A549 (cell line): ENCODE measurements around the gene ABCB6. TPM values are rescaled to one million over a fixed set of nuclear protein-coding genes. Genes with fewer than 3 reads are reported as not detected.

Experiments used
- BCL3 ChIP-seq: fragments of >200 bp; sonication (Bioruptor Twin); formaldehyde crosslinking; IDR thresholded peaks from 3 replicates; pipeline ENCODE4 v1.6.1; 2016
- CBX8 ChIP-seq: fragments of 200-600 bp; sonication (generic); IDR thresholded peaks from 2 replicates; pipeline ENCODE4 v1.6.1; 2016
- CHD2 ChIP-seq: fragments of 150-350 bp; IDR thresholded peaks from 2 replicates; pipeline ENCODE4 v1.6.1; 2014; ENCODE audit warnings: low read length; ENCODE audit not compliant: partially characterized antibody
- CHD4 ChIP-seq: fragments of 200-600 bp; sonication (generic); IDR thresholded peaks from 2 replicates; pipeline ENCODE4 v1.6.1; 2016; ENCODE audit warnings: antibody characterized with exemption, mild to moderate bottlenecking, borderline replicate concordance
- CTCF ChIP-seq: fragments of >200 bp; sonication (Bioruptor Twin); formaldehyde crosslinking; IDR thresholded peaks from 3 replicates; pipeline ENCODE4 v1.5.1; 2016
- EHF ChIP-seq: fragments of 250-450 bp; sonication (Bioruptor Pico); IDR thresholded peaks from 2 replicates; pipeline ENCODE4 v1.5.0; 2020; ENCODE audit warnings: mild to moderate bottlenecking
- FOXS1 ChIP-seq: fragments of 250-450 bp; sonication (Bioruptor Pico); IDR thresholded peaks from 2 replicates; pipeline ENCODE4 v1.5.0; 2020; ENCODE audit warnings: mild to moderate bottlenecking, moderate library complexity
- GATA3 ChIP-seq: IDR thresholded peaks from 2 replicates; pipeline ENCODE4 v1.6.1; 2012; ENCODE audit warnings: borderline replicate concordance
- HDAC2 ChIP-seq: fragments of 200-600 bp; sonication (generic); IDR thresholded peaks from 2 replicates; pipeline ENCODE4 v1.6.1; 2016
- HOXB5 ChIP-seq: fragments of 250-450 bp; sonication (Bioruptor Pico); IDR thresholded peaks from 2 replicates; pipeline ENCODE4 v1.5.0; 2020; ENCODE audit warnings: mild to moderate bottlenecking, moderate library complexity
- KDM1A ChIP-seq: fragments of 200-600 bp; sonication (generic); IDR thresholded peaks from 2 replicates; pipeline ENCODE4 v1.6.1; 2016; ENCODE audit warnings: low read depth, mild to moderate bottlenecking
- MAX ChIP-seq: IDR thresholded peaks from 2 replicates; pipeline ENCODE4 v1.6.1; 2012
- NFE2L2 ChIP-seq: fragments of 150-350 bp; conservative IDR thresholded peaks from 2 replicates; pipeline ENCODE4 v1.6.1; 2014; ENCODE audit warnings: low read length
- PHF8 ChIP-seq: fragments of 200-600 bp; sonication (generic); IDR thresholded peaks from 2 replicates; pipeline ENCODE4 v1.6.1; 2016; ENCODE audit warnings: low read depth, mild to moderate bottlenecking, antibody characterized with exemption, moderate library complexity, borderline replicate concordance
- RAD21 ChIP-seq, 2 experiments: fragments of >200 bp in 1 of 2; sonication (Bioruptor Twin) in 1 of 2; formaldehyde crosslinking in 1 of 2; IDR thresholded peaks in 1 of 2; conservative IDR thresholded peaks in 1 of 2; 2 replicates in 1 of 2; 3 replicates in 1 of 2; pipeline ENCODE4 v1.6.1; 2012 to 2018; ENCODE audit warnings: inconsistent platforms in 1 of 2
- RCOR1 ChIP-seq: fragments of 150-350 bp; IDR thresholded peaks from 2 replicates; pipeline ENCODE4 v1.6.1; 2014; ENCODE audit warnings: antibody characterized with exemption, low read length, low read depth
- TP53 ChIP-seq: fragments of 250-450 bp; sonication (Bioruptor Pico); IDR thresholded peaks from 2 replicates; pipeline ENCODE4 v1.5.0; 2021; ENCODE audit warnings: mild to moderate bottlenecking, moderate library complexity
- USF2 ChIP-seq: fragments of 450-650 bp; IDR thresholded peaks from 2 replicates; pipeline ENCODE4 v1.6.1; 2014; ENCODE audit warnings: antibody characterized with exemption
- ZFP36 ChIP-seq: fragments of 450-650 bp; IDR thresholded peaks from 2 replicates; pipeline ENCODE4 v1.6.1; 2014; ENCODE audit warnings: borderline replicate concordance; ENCODE audit not compliant: partially characterized antibody
- ZSCAN20 ChIP-seq: fragments of 250-450 bp; sonication (Bioruptor Pico); IDR thresholded peaks from 2 replicates; pipeline ENCODE4 v1.8.0; 2022; ENCODE audit warnings: mild to moderate bottlenecking, moderate library complexity
- polyA plus RNA-seq, 4 experiments: library from polyadenylated mRNA; depleted of rRNA in 3 of 4; stranded (reverse); fragments of >200 nt; fragmentation: RNase III in 1 of 4; extraction: RNeasy Plus Mini Kit Qiagen cat#74134 plus additional on column Dnase treatment in 1 of 4; gene quantifications; 2 replicates in 3 of 4; 3 replicates in 1 of 4; pipeline ENCODE4 v1.2.3, GENCODE V29; 2011 to 2017
- TF ChIP-seq, protein P1 (sequence below): fragments of 250-450 bp; sonication (Bioruptor Pico); IDR thresholded peaks from 2 replicates; pipeline ENCODE4 v1.5.0; 2020; ENCODE audit warnings: low read depth, mild to moderate bottlenecking, moderate library complexity
- TF ChIP-seq, protein P2 (sequence below): fragments of 200-600 bp; sonication (generic); IDR thresholded peaks from 2 replicates; pipeline ENCODE4 v1.6.1; 2016; ENCODE audit warnings: antibody characterized with exemption, mild to moderate bottlenecking, moderate library complexity

ABCB6 gene
- polyA plus RNA-seq, 2 of the 4 experiments (the other 2 are of a cell fraction) = 51.3 to 62.5 TPM

DNA sequence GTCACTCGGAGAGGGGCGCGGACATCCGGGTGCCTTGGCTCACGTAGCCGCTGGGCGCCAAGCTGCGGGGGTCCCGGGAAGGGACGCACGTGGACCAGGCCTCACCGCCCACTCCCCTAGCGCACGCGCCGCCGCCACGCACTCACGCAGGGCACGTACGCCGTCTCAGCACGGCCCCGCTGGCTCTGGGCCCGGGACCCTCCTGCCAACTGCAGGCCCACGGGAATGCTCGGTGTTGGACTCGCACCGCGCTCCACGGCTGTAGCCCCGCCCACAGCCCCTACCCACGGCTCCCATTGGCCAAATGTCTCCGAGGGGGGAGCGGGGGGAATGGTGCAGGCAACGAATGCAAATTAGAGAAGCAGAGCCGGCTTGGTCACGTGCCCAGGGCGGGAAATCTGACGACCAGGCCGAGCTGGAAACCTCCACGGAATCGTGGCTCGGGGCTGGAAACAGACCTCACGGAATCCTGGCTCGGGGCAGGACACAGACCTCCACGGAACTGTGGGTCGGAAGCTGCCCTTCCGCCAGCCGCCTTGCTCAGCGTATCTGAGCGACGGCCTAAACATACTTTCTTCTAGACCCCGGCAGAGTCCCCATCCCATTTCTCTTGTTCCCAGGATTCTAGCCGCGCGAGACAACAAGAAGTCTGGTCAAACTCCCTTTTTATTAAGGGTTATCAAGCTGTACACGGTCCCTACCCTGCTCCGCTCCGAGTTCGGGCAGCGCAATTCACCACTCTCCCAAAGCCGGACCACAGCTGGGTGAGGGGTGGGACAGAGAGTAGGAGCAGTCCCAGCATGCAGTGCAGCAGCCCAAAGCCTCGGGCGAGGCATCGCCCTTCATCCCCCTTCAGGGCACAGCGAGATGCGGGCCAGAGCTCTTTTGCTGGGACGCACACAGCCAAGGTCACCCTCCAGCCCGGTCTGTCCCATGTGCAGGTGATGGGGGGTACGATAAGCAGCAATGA, at the start of gene ABCB6 (continued):
- TF ChIP-seq, protein P1, sequence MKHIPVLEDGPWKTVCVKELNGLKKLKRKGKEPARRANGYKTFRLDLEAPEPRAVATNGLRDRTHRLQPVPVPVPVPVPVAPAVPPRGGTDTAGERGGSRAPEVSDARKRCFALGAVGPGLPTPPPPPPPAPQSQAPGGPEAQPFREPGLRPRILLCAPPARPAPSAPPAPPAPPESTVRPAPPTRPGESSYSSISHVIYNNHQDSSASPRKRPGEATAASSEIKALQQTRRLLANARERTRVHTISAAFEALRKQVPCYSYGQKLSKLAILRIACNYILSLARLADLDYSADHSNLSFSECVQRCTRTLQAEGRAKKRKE = peak; percentile 9; the same call in 1 of the 2 replicates
- TF ChIP-seq CHD4 (no peak), FOXS1 (CRISPR knock-in tag) (no peak), CTCF (no peak), MAX (peak; percentile 97), CBX8 (no peak), KDM1A (no peak), EHF (no peak), PHF8 (no peak; the same call in 1 of the 2 replicates), BCL3 (peak; percentile 66; the same call in 1 of the 3 replicates), GATA3 (peak; percentile 57), RCOR1 (no peak), USF2 (peak; percentile 95), NFE2L2 (no peak), CHD2 (peak; percentile 32), ZFP36 (no peak), HOXB5 (CRISPR knock-in tag) (no peak), ZSCAN20 (CRISPR knock-in tag) (no peak), RAD21 (conservative IDR thresholded peaks at IDR 0.05 in 1 of 2, IDR thresholded peaks at IDR 0.05 in 1 of 2) (no peak), TP53 (CRISPR knock-in tag) (0 out of 2 replicates have a peak, but pooled peaks have one; percentile 12), HDAC2 (no peak)
- TF ChIP-seq, protein P2, sequence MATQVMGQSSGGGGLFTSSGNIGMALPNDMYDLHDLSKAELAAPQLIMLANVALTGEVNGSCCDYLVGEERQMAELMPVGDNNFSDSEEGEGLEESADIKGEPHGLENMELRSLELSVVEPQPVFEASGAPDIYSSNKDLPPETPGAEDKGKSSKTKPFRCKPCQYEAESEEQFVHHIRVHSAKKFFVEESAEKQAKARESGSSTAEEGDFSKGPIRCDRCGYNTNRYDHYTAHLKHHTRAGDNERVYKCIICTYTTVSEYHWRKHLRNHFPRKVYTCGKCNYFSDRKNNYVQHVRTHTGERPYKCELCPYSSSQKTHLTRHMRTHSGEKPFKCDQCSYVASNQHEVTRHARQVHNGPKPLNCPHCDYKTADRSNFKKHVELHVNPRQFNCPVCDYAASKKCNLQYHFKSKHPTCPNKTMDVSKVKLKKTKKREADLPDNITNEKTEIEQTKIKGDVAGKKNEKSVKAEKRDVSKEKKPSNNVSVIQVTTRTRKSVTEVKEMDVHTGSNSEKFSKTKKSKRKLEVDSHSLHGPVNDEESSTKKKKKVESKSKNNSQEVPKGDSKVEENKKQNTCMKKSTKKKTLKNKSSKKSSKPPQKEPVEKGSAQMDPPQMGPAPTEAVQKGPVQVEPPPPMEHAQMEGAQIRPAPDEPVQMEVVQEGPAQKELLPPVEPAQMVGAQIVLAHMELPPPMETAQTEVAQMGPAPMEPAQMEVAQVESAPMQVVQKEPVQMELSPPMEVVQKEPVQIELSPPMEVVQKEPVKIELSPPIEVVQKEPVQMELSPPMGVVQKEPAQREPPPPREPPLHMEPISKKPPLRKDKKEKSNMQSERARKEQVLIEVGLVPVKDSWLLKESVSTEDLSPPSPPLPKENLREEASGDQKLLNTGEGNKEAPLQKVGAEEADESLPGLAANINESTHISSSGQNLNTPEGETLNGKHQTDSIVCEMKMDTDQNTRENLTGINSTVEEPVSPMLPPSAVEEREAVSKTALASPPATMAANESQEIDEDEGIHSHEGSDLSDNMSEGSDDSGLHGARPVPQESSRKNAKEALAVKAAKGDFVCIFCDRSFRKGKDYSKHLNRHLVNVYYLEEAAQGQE = no peak
- TF ChIP-seq, all 56 proteins: peak for 15
